Hematopoietic multipotent progenitor cell treated with erythropoietin and hydrocortisone succinate and interleukin-3 and kit ligand, for 17 days (in vitro differentiated cells): ENCODE results near the gene GPR4.

Source experiments
- DNase-seq: peaks from one replicate; pipeline ENCODE4 v3.0.0-alpha.2; 2015; ENCODE audit warnings: low spot score

GPR4 gene

DNA sequence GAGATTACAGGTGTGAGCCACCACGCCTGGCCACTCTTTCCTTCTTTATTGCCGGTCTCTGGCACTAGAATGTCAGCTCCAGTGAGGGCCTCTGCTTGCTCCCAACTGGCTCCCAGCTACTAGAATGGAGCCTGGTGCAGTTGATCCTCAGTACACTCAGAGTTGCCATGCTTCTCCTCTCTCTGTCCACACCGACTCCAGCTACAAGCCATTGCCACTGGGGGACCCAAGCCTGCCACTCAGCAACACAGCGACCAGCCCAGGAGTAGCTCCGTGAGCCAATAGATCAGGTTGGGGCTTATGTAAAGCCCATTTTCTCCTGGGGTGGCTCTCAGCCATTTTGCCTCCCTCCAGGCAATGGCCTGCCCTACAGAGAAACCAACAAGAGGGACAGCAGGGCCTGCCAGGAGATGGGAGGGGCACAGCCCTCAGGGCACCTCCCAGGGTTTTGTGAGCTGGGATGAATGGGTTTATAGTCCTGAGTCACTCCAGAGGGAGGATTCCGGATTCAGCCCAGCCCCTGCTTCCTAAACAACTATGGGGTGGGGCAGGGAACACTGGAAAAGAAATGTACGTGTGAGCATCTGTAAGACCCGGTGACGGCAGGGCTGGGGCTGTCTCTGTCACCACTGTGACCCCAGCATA lies 53.9 kb downstream of the GPR4 start:
- DNase-seq = no peak

DNA sequence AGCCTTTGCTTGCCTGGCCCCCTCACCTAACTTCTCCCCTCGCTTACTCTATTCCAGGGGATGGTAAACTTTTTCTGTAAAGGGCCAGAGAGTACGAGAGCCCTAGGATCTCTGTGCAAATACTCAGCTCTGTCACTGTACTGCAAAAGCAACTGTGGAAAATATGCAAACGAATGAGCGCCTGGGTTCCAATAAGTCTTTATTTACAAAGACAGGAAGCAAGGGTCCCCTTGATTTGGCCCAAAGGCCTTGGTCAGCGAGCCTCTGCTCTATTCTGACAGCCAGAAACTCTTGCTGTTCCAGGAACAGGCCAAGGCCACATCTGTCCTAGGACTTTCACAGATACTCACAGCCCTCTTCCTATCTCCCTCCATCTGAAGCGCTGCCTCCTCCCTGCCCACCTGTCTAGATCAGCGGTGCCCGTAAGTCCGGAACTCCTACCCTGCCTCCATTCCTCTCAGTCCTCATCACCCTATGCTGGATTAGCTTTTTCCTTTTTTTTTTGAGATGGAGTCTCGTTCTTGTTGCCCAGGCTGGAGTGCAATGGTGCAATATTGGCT lies 54.7 kb downstream of the GPR4 start:
- no peak for DNase-seq

DNA sequence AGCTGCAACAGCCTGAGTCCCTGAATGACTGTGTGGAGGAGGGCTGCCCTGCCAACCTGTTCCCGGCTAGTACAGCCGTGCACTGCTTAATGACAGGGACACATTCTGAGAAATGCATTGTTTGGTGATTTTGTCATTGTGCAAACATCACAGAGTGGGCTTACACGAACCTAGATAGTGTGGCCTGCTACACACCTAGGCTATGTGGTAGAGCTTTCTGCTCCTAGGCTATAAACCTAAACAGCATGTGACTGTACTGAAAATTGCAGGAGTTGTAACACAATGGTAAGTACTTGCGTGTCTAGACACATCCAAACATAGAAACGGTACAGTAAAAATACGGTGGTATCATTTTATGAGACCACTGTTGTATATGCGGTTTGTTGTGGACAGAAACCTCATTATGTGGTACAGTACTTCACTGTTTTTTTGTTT lies 59.8 kb downstream of the GPR4 start:
- no peak for DNase-seq
